WERI-Rb-1 (cell line): ENCODE measurements around the gene TMEM38B.
"Not testable (repeated sequence)": the region's sequence is repeated elsewhere in the genome, so short reads cannot be mapped to it uniquely, and the experiment has no call there.

Experiments
- DNase-seq: peaks from one replicate; pipeline ENCODE4 v3.0.0-alpha.2; 2020
- H3K27ac ChIP-seq: fragments of 250-450 bp; sonication (Bioruptor Pico); 2 replicates; pipeline ENCODE4 v1.5.1; 2020; ENCODE audit warnings: mild to moderate bottlenecking, moderate library complexity
- H3K27me3 ChIP-seq: fragments of 250-450 bp; sonication (Bioruptor Pico); 2 replicates; pipeline ENCODE4 v1.5.1; 2021; ENCODE audit warnings: mild to moderate bottlenecking, low read depth, moderate library complexity; ENCODE audit not compliant: insufficient read depth, severe bottlenecking
- H3K36me3 ChIP-seq: fragments of 250-450 bp; sonication (Bioruptor Pico); 2 replicates; pipeline ENCODE4 v1.5.1; 2020; ENCODE audit warnings: mild to moderate bottlenecking, moderate library complexity
- H3K4me3 ChIP-seq: 2 replicates; pipeline ENCODE4 v1.5.1; 2011; ENCODE audit warnings: low read depth, mild to moderate bottlenecking, control low read depth, low read length
- H3K9me3 ChIP-seq: fragments of 250-450 bp; sonication (Bioruptor Pico); 2 replicates; pipeline ENCODE4 v1.5.1; 2021; ENCODE audit warnings: mild to moderate bottlenecking, moderate library complexity; ENCODE audit not compliant: severe bottlenecking
- TF ChIP-seq, protein P1 (sequence below): IDR thresholded peaks from 2 replicates; pipeline ENCODE4 v1.5.1; 2011; ENCODE audit warnings: low read depth, mild to moderate bottlenecking, control low read depth, inconsistent platforms, low read length

Gene TMEM38B

DNA sequence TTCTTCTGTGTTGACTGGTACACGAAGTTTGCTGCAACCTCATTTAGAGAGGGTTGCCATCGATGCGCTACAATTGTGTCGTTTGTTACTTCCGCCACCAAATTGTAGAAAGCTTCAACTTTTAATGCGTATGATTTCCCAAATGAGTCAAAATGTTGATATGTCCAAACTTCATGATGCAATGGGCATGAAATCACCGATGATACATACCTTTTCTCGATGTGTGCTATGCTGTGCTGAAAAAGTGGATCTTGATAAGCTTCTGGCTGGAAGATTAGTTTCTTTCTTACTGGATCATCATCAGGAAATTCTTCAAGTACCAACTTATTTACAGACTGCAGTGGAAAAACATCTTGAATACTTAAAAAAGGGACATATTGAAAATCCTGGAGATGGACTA, 65.7 kb downstream of the TMEM38B start:
- no peak overlapping the region for H3K4me3 ChIP-seq
- no peaks in the 10 kb centered on the region for H3K9me3 ChIP-seq
- TF ChIP-seq, protein P1, sequence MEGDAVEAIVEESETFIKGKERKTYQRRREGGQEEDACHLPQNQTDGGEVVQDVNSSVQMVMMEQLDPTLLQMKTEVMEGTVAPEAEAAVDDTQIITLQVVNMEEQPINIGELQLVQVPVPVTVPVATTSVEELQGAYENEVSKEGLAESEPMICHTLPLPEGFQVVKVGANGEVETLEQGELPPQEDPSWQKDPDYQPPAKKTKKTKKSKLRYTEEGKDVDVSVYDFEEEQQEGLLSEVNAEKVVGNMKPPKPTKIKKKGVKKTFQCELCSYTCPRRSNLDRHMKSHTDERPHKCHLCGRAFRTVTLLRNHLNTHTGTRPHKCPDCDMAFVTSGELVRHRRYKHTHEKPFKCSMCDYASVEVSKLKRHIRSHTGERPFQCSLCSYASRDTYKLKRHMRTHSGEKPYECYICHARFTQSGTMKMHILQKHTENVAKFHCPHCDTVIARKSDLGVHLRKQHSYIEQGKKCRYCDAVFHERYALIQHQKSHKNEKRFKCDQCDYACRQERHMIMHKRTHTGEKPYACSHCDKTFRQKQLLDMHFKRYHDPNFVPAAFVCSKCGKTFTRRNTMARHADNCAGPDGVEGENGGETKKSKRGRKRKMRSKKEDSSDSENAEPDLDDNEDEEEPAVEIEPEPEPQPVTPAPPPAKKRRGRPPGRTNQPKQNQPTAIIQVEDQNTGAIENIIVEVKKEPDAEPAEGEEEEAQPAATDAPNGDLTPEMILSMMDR, result no peak
- H3K27me3 ChIP-seq, result no peaks in the 10 kb centered on the region
- H3K27ac ChIP-seq, result no peak overlapping the region
- H3K36me3 ChIP-seq, result peaks cover 4% of the 10 kb centered on the region; the same call in 1 of the 2 replicates
- DNase-seq, result no peak

DNA sequence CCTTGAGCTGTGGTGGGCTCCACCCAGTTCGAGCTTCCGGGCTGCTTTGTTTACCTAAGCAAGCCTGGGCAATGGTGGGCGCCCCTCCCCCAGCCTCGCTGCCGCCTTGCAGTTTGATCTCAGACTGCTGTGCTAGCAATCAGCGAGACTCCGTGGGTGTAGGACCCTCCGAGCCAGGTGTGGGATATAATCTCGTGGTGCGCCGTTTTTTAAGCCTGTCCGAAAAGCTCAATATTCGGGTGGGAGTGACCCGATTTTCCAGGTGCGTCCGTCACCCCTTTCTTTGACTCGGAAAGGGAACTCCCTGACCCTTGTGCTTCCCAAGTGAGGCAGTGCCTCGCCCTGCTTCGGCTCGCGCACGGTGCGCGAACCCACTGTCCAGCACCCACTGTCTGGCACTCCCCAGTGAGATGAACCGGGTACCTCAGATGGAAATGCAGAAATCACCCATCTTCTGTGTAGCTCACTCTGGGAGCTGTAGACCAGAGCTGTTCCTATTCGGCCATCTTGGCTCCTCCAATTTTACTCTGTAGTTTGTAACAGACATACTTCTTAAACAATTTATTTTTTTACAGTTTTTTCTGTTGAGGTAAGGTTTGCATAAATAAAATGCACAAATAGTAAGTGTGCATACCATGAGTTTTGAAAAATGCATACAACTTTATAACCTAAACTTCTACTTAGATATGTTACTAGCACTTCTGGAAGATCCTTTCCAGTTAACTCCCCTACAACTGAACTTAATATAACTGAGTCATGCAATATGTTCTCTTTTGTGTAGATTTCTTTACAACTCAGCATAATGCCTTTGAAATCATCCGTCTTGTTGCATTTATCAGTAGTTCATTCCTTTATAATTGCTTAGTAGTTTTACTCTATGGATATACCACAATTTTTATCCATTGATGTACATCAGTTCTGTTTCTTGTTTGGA, 88.5 kb downstream of the TMEM38B start:
- H3K4me3 ChIP-seq, H3K36me3 ChIP-seq, H3K27ac ChIP-seq, H3K27me3 ChIP-seq, DNase-seq, H3K9me3 ChIP-seq: not testable (repeated sequence)

DNA sequence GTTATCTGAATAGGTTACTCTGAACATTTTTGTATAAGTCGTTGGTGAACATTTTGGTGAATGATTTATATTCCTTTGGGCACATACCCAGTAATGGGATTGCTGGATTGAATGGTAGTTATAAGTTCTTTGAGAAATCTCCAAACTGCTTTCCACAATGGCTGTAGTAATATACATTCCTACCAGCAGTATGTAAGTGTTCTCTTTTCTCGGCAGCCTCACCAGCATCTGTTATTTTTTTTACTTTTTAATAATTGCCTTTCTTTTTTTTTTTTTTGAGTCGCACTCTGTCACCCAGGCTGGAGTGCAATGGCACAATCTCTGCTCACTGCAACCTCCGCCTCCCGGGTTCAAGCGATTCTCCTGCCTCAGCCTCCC, 89.1 kb downstream of the TMEM38B start:
- H3K36me3 ChIP-seq, H3K9me3 ChIP-seq, H3K4me3 ChIP-seq, H3K27me3 ChIP-seq, H3K27ac ChIP-seq, DNase-seq: not testable (repeated sequence)

DNA sequence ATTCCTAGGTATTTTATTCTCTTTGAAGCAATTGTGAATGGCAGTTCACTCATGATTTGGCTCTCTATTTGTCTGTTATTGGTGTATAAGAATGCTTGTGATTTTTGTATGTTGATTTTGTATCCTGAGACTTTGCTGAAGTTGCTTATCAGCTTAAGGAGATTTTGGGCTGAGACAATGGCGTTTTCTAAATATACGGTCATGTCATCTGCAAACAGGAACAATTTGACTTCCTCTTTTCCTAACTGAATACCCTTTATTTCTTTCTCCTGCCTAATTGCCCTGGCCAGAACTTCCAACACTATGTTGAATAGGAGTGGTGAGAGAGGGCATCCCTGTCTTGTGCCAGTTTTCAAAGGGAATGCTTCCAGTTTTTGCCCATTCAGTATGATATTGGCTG, 92.5 kb downstream of the TMEM38B start:
- H3K9me3 ChIP-seq, result peaks cover 12% of the 10 kb centered on the region
- not testable (repeated sequence) for H3K27me3 ChIP-seq, DNase-seq, H3K27ac ChIP-seq, H3K4me3 ChIP-seq, H3K36me3 ChIP-seq

DNA sequence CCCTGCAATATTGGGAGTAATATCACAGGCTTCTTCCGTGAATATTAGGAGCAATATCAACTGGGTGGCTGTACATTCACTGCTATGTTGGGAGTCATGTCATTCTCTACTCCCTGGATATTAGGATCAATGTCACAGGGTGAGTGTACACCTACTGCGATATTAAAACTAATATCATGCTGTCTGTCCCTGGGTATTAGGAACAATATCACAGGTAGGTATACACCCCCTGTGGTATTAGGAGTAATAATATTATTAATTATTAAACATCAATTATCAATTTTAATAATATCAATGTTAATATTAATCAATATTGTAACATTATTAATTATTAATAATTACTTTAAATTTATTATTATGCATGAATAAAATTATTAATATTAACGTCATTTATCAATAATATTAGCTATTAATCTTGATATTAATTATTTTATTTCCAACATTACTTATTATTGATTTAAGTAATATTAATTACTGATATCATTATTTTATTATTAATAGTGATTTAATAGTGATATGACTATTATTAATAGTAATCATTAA, 121.9 kb downstream of the TMEM38B start:
- Histone ChIP-seq H3K4me3 (no peak overlapping the region), H3K27ac (no peak overlapping the region), H3K9me3 (no peaks in the 10 kb centered on the region), H3K27me3 (no peaks in the 10 kb centered on the region), H3K36me3 (no peaks in the 10 kb centered on the region)
- DNase-seq, result no peak
- TF ChIP-seq, protein P1, result no peak

DNA sequence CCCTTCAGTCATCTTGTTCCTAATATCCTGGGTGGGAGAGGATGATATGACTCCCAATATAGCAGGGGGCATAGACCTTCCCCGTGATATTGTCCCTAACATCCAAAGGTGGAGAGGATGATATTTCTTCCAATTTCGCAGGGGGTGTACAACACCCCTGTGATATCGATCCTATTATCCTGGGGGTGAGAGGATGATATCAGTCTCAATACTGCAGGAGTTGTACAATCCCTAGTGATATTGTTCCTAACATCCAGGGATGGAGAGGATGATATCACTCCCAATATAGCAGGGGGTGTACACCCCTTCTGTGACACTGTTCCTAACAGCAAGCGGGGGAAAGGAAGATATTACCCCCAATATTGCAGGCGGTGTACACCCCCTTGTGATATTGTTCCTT, 122.6 kb downstream of the TMEM38B start:
- no peak for DNase-seq
- H3K9me3 ChIP-seq, result no peaks in the 10 kb centered on the region
- no peaks in the 10 kb centered on the region for H3K36me3 ChIP-seq
- H3K27me3 ChIP-seq, result no peaks in the 10 kb centered on the region
- H3K4me3 ChIP-seq, result no peak overlapping the region
- TF ChIP-seq, protein P1, result no peak
- H3K27ac ChIP-seq, result no peak overlapping the region

DNA sequence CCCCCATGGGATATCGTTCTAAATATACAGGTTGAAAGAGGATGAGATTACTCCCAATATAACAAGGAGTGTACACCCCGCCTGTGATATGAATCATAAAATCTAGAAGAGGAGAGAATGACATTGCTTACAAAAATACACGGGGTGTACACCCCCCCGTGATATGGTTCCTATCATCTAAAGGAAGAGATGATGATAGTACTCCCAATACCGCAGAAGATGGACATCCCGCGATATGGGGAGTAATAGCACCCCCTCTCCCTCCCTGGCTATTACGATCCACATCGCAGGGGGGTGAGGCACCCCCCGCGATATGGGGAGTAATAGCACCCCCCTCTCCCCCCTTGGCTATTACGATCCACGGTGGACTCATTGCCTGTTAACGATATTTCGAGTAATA, 124.6 kb downstream of the TMEM38B start:
- no peak for DNase-seq
- Histone ChIP-seq H3K9me3 (no peaks in the 10 kb centered on the region), H3K27ac (no peak overlapping the region), H3K27me3 (no peaks in the 10 kb centered on the region), H3K4me3 (no peak overlapping the region), H3K36me3 (no peaks in the 10 kb centered on the region)
- TF ChIP-seq, protein P1, result no peak
